Stimulated activated CD4-positive, alpha-beta T cell treated with anti-CD3 and anti-CD28 coated beads, TNF-alpha, amount 100 ng/mL, for 4 hours (primary cell): ENCODE measurements around the gene MAP3K5.

Source experiments
- DNase-seq, 3 experiments: peaks; one replicate each; pipeline ENCODE4 v3.0.0-alpha.2; 2020; ENCODE audit warnings: low read depth in 3 of 3

MAP3K5 gene

DNA sequence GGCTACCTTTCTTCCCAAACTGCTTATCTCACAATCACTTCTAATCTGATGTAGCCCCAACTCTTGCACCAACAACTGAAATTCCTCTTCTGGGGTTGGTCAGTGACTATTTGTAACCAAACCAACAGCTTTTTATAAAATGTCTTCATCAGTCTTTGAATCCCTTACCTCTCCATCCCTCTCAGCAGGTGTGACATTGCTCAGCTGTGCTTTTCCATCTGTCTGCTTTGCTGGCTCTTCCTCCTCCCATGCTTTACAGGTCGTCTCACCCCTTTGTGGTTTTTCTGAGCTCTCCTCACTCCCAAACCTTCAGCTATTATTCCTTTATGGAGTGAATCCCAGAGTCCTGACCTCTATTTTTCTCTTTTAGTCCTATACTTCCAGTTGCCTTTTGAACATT is 248.0 kb downstream of the MAP3K5 start:
- no peak for DNase-seq

DNA sequence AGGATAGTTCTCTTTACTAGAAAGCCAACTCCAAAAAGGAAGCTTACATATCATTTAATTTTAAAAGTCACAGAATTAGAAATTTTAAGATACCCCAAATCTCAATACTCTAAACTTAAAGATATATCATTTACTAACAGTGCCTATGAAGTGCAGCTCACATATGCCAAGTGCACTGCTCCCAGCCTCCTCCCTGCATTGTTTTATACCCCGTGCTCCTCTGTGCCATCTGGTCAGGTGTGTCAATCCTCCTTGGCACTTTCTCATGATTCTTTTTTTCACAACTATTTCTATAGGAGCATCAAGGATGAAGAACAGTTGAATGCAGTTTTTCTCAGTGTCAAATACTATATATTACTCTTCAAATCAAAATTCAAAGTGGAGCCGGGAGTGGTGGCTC is 250.9 kb downstream of the MAP3K5 start:
- DNase-seq: no peak

DNA sequence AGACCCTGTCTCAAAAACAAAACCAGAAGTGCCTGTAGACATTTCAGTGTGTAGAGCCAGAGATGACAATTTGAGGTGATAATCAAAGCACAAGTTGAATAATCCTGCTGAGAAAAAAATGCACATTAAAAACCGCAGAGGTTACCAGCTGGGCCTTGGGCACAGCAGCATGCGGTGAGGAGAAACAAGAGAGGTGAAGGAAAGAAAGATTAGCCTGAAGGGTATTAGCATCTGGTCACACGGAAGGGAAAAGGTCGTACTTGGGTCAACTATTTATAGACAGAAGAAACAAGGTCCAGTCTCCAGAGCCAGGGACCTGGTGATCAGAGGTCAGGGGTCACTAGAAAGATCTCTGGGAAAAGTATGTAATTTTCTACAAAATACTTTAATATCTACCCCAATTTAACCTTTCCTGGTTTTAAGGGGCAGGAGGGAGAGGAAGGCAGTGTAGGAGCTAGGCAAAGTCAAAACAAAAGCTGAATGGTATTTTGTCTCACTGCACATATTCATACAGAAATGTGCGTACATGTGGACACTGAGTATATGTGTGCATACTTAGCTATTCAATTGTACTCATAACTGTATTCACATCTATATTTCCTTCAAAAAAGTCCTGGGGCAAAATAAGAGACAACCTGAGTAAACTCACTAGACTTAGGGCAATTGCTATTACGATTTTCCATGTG is 252.2 kb downstream of the MAP3K5 start:
- DNase-seq: no peak

DNA sequence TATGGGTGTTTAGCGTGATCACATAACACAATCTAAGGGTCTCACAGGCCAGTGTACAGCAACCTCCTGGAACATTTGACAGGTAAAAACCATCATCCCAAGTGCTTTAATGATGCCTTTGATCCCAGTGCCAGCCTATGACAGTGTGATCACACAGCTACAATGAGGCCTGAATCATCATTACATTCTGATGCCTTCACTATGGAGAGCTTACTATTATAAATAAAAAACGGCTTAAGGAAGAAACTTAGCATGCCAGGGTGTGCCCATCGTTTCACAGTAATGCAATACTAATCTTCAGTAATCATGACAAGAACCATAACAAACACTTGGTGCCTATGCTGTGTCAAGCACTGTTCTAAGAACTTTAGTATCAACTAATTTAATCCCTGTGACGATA is 253.4 kb downstream of the MAP3K5 start:
- DNase-seq: no peak

DNA sequence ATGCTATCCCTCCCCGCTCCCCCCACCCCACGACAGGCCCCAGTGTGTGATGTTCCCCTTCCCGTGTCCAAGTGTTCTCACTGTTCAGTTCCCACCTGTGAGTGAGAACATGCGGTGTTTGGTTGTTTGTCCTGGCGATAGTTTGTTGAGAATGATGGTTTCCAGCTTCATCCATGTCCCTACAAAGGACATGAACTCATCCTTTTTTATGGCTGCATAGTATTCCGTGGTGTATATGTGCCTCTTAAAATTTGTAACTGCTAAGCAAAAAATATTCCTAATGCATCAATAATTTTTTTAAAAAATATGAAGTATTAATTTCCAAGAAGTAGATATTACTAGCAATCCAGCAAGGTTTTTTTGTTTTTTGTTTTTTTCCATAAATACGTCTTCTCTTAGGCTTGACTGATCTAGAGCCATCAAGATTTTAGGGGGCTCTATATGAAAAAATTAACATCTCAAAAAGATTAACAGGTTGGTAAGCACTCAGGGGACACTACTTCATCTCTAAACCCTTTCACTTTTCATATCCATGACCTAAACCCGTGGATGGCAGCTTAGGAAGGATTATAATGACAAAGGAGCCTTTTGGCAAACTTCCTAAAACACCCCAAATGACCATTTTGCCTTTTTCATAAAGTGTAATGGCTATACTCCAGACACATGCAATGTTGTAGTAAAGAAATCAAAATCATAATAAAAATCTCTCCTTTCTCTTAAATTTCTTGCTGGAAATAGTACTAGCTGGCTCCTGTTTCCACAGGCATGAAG is 256.2 kb downstream of the MAP3K5 start:
- DNase-seq: no peak

DNA sequence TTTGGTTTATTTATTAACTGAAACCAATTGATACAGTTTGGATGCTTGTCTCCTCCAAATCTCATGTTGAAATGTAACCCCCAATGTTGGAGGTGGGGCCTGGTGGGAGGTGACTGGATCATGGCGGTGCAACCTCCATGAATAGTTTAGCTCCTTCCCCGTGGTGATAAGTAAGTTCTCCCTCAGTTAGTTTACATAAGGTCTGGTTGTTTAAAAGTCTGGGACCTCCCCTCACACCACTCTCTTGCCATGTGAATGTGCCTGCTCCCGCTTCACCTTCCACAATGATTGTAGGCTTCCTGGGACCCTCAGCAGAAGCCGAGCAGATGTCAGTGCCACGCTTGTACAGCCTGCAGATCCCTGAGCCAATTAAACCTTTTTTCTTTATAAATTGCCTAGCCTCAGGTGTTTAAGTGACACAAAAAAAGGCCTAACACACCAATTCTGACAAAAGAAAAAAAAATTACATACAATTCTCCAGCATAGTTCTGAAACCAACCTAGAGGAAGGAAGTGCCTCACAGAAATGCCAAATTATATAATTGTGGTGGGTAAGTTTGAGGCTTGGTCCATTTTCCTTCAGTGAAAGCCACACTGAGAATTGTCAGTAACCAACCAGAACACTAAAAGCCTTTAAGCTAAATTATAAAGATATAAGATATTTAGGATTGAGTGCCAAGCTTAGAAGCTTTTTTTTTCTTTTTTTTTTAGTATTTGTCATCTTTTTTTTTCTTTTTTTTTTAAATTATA is 257.1 kb downstream of the MAP3K5 start:
- DNase-seq: no peak

DNA sequence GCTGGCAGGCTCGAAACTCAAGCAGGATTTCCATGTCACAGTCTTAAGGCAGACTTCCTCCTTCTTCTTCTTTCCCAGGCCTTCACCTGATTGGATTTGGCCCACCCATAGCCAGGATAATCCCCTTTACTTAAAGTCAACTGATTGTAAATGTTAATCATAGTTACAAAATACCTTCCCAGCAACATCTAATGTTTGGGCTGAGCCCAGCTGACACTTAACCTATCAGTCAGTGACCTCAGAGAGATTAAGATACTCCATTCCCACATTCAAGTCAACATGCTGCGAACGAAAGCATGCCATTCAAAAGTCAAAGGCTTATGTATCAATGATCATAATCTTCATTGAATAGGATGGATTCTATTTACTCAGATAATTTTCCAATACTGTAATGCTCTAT is 258.0 kb downstream of the MAP3K5 start:
- DNase-seq: no peak

DNA sequence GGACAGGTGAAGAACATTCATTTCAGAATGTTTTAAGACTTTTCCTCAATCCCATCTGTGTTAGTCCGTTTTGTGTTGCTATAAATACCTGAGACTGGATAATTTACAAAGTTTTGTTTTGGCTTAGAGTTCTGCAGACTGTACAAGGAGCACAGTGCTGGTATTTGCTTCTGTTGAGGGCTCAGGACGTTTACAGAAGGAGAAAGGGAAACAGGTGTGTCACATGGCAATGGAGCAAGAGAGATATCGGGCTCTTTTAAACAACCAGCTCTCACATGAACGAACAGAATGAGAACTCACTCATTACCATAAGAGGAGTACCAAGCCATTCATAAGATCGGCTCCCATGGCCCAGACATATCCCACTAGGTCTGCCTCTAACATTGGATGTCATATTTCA is 258.8 kb downstream of the MAP3K5 start:
- no peak for DNase-seq

DNA sequence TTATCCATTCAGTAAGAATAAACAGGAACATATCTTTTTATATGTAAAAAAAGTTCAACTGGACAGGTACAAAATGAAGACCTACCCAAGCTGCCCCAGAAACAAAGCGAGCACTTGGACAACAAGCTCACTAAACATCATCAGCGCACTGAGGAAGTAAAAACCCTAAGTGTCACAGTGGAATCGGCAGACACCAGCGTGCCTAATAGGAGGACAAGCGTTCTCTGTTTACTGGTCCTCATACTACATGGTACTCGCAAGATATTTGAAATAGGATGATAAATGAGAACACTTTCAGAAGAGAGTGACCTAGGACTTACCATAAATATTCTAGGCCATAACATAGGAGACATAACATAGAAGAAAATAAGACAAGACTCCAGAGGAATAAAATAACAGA is 260.2 kb downstream of the MAP3K5 start:
- no peak for DNase-seq

DNA sequence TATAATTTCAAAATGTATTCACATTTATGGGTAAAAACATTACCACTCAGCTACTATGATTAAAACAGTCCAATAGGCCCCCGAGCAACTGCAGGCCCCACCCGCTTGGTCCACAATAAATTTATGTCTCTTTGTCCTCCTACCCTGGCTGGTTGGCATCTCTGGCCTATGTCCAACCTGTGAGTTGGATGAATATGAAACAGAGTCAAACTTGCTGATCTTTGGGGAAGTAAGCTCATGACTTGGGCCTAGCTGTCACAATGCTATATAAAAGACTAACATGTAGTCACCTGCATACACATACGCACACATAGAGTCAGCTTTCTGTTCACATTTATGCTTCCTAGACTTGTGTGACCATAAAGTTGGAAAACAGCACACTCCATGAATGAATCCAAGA is 262.6 kb downstream of the MAP3K5 start:
- DNase-seq: no peak

DNA sequence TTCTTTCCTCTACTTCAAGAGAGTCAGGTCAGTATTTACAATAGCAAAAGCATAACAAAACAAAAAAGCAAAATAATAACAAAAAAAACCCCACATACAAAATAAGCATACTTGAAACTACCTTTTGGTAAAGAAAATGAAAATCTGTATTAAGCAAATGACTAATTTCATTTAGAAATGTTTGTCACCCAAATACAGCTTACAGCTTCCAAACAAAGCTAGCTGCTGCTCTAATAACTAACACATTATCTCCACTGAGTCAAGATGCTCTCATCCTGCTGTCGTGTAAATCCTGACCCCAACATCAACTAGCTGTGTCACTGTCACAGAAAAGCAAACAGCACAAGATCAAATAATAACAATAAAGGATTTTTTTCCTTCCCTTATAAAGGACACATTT is 263.8 kb downstream of the MAP3K5 start:
- no peak for DNase-seq

DNA sequence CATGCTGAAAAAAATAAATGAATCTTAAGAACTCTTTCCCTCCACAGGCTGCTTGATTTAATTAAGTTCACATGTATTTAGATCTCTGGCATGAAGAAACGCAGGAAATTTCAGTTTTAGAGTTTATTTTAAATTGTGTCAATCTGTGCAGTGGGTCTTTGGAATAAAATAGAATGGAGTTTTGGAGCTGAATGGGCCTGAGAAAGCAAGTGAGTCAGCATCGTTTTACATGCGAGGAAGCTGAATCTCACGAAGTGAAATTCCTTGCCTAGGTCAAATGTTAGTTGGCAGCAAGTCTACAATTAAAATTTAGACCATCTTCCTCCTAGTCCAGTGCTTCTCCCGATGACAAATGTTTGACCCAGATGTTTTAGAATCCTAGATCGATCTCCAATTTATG is 264.4 kb downstream of the MAP3K5 start:
- no peak for DNase-seq

DNA sequence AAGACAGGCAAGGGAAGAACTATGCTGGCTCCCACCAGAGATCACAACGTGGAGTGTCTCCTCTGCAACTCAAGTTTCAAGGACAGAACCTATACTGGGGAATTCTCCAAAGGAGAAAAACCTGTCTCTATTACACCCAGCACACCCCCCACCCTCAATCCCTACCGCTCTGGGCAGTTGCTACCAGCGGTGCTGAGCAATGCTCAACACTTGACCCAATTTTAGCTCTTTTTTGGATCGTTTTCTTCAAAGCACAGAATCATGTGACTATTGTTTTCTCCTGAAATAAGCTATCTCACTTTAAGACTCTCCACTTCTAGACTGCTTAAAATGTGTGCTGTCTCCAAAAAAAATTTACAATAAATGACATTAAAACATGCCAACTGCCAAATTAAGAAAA is 265.3 kb downstream of the MAP3K5 start:
- DNase-seq: no peak

DNA sequence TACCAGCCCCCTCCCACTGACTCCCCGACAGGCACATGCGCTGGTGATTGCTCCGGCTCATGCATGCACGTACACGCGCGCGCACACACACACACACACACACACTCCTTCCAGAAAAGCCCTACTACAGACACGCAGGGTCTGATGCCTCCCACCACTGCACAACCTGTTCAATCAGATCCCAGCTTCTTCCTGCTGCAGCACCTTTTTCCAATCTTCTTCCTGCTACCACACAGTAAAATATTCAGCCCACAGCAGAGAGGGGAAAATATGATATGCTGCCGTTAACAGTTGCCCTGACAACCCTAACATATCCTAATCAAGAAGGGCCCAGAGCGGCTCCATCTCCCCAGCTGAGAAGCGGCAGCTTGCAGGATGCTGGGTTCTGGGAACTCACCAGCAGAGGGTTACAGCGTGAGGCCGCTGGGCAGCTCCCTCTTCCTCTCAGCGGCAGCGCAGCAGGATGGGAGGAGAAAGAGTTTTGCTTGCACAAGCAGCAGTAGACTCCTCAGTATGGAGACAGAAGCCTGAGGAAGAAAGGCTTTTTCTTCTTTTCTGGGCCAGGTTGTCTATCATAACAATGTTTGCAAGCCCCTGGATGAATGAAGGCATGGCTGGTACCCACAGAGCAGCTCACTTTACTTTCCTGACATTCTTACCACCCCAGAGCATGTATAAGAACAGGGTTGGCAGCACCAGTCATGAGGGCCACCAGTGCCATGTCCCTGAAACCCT is 265.9 kb downstream of the MAP3K5 start:
- DNase-seq: no peak

DNA sequence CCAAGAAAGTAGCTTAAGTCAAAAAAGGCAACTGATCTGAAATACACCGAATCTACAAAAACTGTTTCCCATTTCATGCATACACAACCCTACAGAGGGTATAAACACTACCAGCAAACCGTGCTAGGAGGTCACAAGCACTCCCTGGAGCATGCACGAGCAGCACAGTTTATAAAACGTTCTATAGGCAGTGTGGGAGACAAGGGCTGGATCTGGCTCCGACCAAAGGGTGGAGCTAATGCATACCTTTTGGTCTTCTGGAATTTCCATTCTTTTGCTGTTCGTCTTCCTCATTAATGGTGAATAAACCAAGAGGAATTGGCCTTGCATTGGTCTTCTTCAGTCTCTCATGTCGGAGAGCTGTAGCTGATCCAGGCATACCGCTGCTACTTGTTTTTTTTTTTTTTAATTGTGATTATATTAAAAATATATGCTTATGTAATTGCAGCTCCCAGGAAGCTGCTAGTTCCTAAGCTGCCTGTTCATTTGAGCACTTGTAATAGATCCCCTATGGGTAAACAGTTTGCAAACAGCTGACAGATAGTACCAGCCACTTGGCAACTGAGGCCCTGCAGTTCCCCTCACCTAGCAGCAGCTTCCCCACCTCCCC is 266.6 kb downstream of the MAP3K5 start:
- DNase-seq: no peak

DNA sequence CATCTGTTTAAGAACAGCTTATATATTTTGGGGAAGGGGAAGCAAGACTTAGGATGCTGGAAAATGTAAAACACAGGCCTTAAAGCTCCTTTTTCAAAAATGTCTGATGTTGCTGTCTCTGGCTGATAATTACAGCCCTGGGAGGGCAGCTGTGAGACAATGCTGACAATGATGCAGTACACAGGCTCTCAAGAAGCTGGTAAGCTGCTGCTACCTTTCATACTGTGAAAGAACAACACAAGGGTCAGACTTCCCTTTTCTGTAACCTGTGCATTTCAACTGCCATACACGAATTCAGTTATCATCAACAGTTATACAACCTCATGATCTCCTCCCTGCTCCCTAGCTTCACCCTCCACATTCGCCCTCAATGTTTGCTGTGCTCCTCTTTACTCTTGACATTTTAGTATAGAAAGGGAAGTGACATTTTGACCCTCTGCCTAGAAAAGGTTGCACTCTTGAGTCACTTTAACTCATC is 267.3 kb downstream of the MAP3K5 start:
- no peak for DNase-seq

DNA sequence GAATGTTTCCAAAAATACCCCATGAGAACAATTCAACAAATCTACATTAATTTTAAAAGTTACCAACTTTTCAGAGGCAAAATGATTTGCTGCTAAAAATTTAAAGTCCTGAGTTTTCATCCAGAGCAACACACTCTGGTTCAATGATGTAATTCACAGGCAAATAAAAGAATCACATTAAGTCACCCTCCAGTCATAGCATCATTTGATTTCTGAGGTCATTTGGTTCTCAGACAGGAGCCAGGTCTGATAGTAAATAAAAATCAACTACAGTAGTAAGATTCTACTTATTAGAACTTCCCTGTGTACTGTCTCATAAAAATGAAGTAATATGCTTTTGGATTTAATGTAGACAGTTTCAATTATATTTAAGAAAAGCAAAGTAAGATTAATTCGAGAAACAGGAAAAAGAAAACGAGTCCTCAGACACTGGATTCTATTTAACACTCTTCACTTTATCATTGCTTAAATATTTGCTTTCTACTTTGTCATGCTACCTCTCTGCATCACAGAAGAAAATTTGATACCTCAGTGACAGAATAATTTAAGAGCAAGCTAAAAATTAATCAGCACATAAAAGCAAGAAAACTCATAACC is 267.8 kb downstream of the MAP3K5 start:
- DNase-seq: no peak

DNA sequence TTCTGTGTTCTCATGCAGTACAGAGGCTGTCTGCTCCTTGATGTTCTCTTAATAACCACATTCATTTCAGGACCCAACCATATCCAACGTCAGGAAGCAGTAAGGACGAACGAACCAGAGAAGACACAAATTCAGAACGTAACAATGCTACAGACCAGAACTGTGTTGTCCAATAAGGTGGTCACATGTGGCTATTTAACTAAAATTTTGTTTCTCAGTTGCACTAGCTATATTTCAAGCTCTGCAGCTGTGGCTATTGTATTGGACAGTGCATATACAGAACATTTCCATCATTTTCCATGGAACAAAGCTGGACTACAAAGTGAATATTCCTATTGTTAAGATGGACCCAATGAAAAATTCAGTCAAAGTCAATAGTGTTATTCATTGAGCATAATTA is 269.1 kb downstream of the MAP3K5 start:
- DNase-seq: no peak

DNA sequence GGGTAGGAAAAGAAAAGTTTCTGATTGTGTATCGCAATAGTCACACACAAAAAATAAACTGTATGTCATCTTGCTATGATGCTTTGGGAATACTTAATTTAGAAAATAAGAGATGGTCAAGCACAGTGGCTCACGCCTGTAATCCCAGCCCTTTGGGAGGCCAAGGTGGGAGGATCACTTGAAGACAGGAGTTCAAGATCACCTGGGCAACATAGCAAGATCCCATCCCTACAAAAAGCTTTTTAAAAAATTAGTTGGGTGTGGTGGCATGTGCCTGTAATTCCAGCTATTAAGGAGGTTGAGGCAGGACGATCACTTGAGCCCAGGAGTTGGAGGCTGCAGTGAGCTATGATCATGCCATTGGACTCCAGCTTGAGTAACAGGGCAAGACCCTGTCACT is 269.6 kb downstream of the MAP3K5 start:
- no peak for DNase-seq

DNA sequence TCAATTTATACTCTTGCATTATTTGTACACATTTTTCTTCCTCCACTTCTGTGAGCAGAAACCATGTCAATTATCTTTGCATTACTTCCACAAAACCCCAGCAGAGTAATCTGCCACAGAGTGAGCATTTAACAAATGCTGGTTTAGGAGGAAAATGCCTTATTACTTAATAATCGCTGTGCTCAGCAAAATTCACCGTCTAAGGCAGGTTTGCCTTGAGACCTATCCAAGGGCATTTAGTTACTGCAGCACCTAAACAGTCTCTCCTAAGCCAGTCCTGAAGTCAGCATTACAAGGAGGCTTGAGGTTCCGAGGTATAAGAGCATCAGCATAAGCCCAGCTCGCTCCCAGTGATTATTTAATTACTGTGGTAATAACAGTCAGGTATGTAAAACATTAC is 270.4 kb downstream of the MAP3K5 start:
- no peak for DNase-seq

DNA sequence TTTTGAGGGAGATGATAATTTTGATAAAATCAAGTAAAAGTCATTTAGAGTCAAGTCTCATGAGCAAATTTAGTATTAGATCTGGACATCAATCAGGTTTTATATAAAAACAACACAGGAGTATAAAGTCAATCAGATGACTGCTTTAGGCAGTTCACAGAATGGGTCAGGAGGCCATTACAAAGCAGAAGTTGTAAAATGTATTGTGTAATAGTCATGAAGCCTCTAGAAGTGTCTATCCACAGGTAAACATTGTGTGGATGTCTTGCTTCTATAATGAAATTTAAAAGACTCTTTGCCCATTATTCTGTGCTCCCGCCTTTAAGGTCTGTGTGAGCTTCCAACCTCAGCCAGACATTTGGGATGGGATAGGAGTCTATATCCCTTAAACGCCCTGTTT is 270.9 kb downstream of the MAP3K5 start:
- no peak for DNase-seq
